ENCODE data around the gene RAPGEF4.

DNA sequence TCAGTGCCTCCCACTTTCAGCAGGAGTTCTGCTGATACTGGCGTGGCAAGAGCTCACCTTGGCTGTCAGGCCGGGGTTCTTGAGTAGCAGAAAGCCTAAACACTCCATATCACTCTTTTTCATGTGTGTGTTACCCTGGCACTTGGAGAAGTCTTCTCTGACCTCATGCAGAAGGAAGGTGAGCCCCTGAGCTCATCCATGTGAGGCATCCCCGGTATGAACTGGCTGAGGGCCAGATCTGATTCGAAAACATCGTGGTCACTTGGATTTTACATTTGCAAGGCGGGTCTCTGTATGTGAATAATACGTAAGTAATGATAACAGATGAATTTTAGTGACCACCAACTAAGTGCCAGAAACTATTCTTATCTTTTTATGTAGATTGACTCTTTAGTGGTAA, 93.6 kb downstream of the RAPGEF4 start:
- TF ChIP-seq, protein P1, sequence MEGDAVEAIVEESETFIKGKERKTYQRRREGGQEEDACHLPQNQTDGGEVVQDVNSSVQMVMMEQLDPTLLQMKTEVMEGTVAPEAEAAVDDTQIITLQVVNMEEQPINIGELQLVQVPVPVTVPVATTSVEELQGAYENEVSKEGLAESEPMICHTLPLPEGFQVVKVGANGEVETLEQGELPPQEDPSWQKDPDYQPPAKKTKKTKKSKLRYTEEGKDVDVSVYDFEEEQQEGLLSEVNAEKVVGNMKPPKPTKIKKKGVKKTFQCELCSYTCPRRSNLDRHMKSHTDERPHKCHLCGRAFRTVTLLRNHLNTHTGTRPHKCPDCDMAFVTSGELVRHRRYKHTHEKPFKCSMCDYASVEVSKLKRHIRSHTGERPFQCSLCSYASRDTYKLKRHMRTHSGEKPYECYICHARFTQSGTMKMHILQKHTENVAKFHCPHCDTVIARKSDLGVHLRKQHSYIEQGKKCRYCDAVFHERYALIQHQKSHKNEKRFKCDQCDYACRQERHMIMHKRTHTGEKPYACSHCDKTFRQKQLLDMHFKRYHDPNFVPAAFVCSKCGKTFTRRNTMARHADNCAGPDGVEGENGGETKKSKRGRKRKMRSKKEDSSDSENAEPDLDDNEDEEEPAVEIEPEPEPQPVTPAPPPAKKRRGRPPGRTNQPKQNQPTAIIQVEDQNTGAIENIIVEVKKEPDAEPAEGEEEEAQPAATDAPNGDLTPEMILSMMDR (IDR thresholded peaks at IDR 0.05; ENCODE audit: low read depth, low read length, poor library complexity, severe bottlenecking): no peak
- TF ChIP-seq EZH2phosphoT487 (IDR thresholded peaks at IDR 0.05; ENCODE audit: borderline replicate concordance, low read length): no peak
